ENCODE results near the gene SNN. TPM values are rescaled to one million over a fixed set of nuclear protein-coding genes. Genes with fewer than 3 reads are reported as not detected.

Gene SNN
- total RNA-seq, 1 experiment from 2014 or later: 1.9 TPM

- ChIA-PET CTCF (interaction anchor here (0.6 to 1.1 kb wide), 4 partner anchors 11 to 692 kb away, joined by 3 to 4 read pairs (median 3); no protein-coding TSS in a partner anchor), POLR2A (interaction anchor here (0.6 to 6.3 kb wide), 4 partner anchors 15 to 213 kb away, joined by 3 to 76 read pairs (median 14); partner anchors contain the start of gene LITAF)
- Mint-ChIP-seq H3K27ac (ENCODE audit: low read depth, unreplicated experiment) (no peak overlapping the region), H3K4me1 (ENCODE audit: insufficient read depth, unreplicated experiment) (peaks cover 30% of the 10 kb centered on the region), H3K4me3 (ENCODE audit: unreplicated experiment) (no peak overlapping the region), H3K27me3 (ENCODE audit: insufficient read depth, unreplicated experiment) (no peaks in the 10 kb centered on the region), H3K9me3 (ENCODE audit: unreplicated experiment) (no peaks in the 10 kb centered on the region), H3K36me3 (ENCODE audit: insufficient read depth, unreplicated experiment) (peaks cover 7% of the 10 kb centered on the region)
- BruUV-seq (replicated peaks): no TSS peak
- intact Hi-C loops (cut with micrococcal nuclease): loop anchor here (5.0 kb wide), 1 partner anchor 218 kb away; no protein-coding TSS in a partner anchor
- TF ChIP-seq CTCF (IDR thresholded peaks at IDR 0.05; ENCODE audit: unreplicated experiment): no peak
- DNase-seq (ENCODE audit: unreplicated experiment): no peak
Observed at GRCh38 chr16:11625769-11626168, 42.5 kb upstream of the SNN start.

GRCh38 chr16:11626657-11627291, 41.5 kb upstream of the SNN start:
- no TSS peak for BruUV-seq (replicated peaks)
- H3K27me3 Mint-ChIP-seq (ENCODE audit: insufficient read depth, unreplicated experiment): no peaks in the 10 kb centered on the region
- H3K9me3 Mint-ChIP-seq (ENCODE audit: unreplicated experiment): no peaks in the 10 kb centered on the region
- H3K4me1 Mint-ChIP-seq (ENCODE audit: insufficient read depth, unreplicated experiment): peaks cover 30% of the 10 kb centered on the region
- intact Hi-C loops (cut with micrococcal nuclease): loop anchor here (5.0 kb wide), 1 partner anchor 219 kb away; no protein-coding TSS in a partner anchor
- ChIA-PET POLR2A (interaction anchor here (0.6 to 6.3 kb wide), 14 partner anchors 10 to 214 kb away, joined by 3 to 76 read pairs (median 6); partner anchors contain the start of genes LITAF and TXNDC11), CTCF (interaction anchor here (0.6 to 3.2 kb wide), 10 partner anchors 8 to 693 kb away, joined by 3 to 16 read pairs (median 4); no protein-coding TSS in a partner anchor)
- H3K27ac Mint-ChIP-seq (ENCODE audit: low read depth, unreplicated experiment): peak overlapping the region; percentile 81
- DNase-seq (ENCODE audit: unreplicated experiment): no peak
- peaks cover 7% of the 10 kb centered on the region for H3K36me3 Mint-ChIP-seq (ENCODE audit: insufficient read depth, unreplicated experiment)
- H3K4me3 Mint-ChIP-seq (ENCODE audit: unreplicated experiment): no peak overlapping the region
- TF ChIP-seq CTCF (IDR thresholded peaks at IDR 0.05; ENCODE audit: unreplicated experiment): no peak

- Mint-ChIP-seq H3K4me3 (ENCODE audit: unreplicated experiment) (no peak overlapping the region), H3K27me3 (ENCODE audit: insufficient read depth, unreplicated experiment) (no peaks in the 10 kb centered on the region), H3K36me3 (ENCODE audit: insufficient read depth, unreplicated experiment) (peaks cover 7% of the 10 kb centered on the region), H3K4me1 (ENCODE audit: insufficient read depth, unreplicated experiment) (peaks cover 30% of the 10 kb centered on the region), H3K9me3 (ENCODE audit: unreplicated experiment) (no peaks in the 10 kb centered on the region), H3K27ac (ENCODE audit: low read depth, unreplicated experiment) (peak overlapping the region; percentile 81)
- intact Hi-C loops (cut with micrococcal nuclease): loop anchor here (5.0 kb wide), 1 partner anchor 220 kb away; no protein-coding TSS in a partner anchor
- no peak for TF ChIP-seq CTCF (IDR thresholded peaks at IDR 0.05; ENCODE audit: unreplicated experiment)
- TSS peak; percentile 80 for BruUV-seq (replicated peaks)
- DNase-seq (ENCODE audit: unreplicated experiment): peak; percentile 38
- POLR2A ChIA-PET: interaction anchor here (0.6 to 6.3 kb wide), 13 partner anchors 9 to 132 kb away, joined by 3 to 76 read pairs (median 8); partner anchors contain the start of genes LITAF and TXNDC11
- CTCF ChIA-PET: interaction anchor here (0.6 to 3.2 kb wide), 8 partner anchors 9 to 131 kb away, joined by 3 to 16 read pairs (median 4); no protein-coding TSS in a partner anchor
Observed at GRCh38 chr16:11627292-11627663, 41.0 kb upstream of the SNN start.

GRCh38 chr16:11627822-11628457, 40.3 kb upstream of the SNN start:
- peak overlapping the region; percentile 81 for H3K27ac Mint-ChIP-seq (ENCODE audit: low read depth, unreplicated experiment)
- no TSS peak for BruUV-seq (replicated peaks)

More at GRCh38 chr16:11627822-11628457, 40.3 kb upstream of the SNN start:
- DNase-seq (ENCODE audit: unreplicated experiment): peak; percentile 99
- intact Hi-C loops (cut with micrococcal nuclease): loop anchor here (1.0 to 5.0 kb wide), 3 partner anchors 12 to 221 kb away; no protein-coding TSS in a partner anchor
- POLR2A ChIA-PET: interaction anchor here (0.6 to 6.3 kb wide), 19 partner anchors 9 to 132 kb away, joined by 3 to 76 read pairs (median 4); partner anchors contain the start of genes LITAF and TXNDC11
- H3K4me3 Mint-ChIP-seq (ENCODE audit: unreplicated experiment): peak overlapping the region; percentile 44
- CTCF ChIA-PET: interaction anchor here (0.6 to 3.2 kb wide), 9 partner anchors 10 to 357 kb away, joined by 3 to 16 read pairs (median 5); no protein-coding TSS in a partner anchor
- H3K9me3 Mint-ChIP-seq (ENCODE audit: unreplicated experiment): no peaks in the 10 kb centered on the region
- H3K36me3 Mint-ChIP-seq (ENCODE audit: insufficient read depth, unreplicated experiment): peaks cover 7% of the 10 kb centered on the region
- H3K4me1 Mint-ChIP-seq (ENCODE audit: insufficient read depth, unreplicated experiment): peaks cover 30% of the 10 kb centered on the region
- H3K27me3 Mint-ChIP-seq (ENCODE audit: insufficient read depth, unreplicated experiment): no peaks in the 10 kb centered on the region
- TF ChIP-seq CTCF (IDR thresholded peaks at IDR 0.05; ENCODE audit: unreplicated experiment): no peak
